ENCODE data around the gene RCOR3.
"Not testable (repeated sequence)": the region's sequence is repeated elsewhere in the genome, so short reads cannot be mapped to it uniquely, and the experiment has no call there.

The RCOR3 gene

DNA sequence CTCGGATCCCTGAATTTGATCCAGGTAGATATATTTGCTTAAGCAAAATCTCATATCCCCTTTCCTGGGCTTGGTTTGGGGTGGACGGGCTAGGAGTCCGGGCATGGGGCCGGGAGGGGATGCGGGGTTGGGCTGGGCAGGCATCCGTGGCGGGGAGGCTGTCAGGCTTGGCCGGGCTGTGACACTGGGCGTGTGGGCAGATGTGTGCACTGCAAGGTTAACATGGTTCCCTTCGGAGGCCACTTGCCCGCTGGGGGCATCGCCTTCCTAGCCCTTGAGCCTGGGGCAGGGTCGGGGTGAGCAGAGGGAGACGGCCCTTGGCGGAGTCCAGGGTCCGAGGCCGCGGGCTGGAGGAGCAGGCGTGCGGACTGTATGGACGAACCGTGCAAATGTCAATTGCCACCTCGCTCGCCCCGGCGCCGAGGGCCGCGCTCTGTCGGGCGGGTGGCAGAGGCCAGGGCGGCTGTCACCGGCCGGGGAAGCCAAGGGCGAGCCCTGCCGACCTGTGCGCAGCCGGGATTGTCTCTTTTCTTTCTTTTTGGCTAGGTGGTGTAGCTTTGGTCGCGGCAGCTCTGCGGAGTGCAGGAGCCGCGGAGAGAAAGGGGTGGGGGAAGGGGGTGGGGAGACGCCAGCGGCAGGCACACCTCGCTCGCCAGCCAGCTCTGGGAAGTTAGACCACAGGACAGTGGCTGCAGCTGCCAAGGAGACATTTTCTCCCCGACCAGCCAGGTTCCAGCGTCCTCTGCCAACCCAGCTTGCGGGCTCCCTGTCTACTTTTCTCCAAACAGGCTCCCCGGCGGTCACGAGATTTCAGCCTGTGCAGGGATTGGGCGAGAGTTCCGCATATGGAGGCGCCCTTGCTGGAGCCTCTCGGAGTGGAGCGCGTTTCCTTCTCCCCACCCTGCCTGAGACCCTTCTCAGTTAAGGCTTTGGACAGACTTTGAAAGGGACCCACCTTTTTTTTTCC, 1.3 kb downstream of the RCOR3 start:
- DNase-seq, result peak; percentile 65

DNA sequence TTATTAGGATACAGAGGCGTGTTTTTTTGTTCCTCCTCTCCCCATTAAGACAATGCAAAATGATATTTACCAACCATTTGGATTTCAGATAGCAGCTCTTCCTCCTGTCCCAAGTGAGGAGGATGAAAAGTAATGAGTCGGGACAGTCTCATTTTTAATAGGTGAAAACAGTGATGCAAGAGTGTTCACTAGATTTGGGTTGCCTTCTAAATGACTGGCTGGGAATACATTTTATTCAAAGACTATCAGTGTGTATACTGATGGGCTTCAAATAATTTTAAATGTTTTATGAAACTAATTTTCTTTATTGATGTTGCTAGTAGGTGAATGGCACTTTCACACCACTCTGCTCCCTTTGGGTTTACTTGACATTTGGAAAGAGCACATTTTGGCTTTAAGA, 2.1 kb downstream of the RCOR3 start:
- no peak for DNase-seq

DNA sequence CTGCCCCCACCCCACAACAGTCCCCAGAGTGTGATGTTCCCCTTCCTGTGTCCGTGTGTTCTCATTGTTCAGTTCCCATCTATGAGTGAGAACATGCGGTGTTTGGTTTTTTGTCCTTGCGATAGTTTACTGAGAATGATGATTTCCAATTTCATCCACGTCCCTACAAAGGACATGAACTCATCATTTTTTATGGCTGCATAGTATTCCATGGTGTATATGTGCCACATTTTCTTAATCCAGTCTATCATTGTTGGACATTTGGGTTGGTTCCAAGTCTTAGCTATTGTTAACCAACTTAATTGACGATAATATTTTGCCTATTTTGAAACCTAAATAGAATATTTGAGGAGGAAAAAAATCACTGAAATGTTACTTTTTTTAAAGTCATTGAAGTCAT, 3.9 kb downstream of the RCOR3 start:
- not testable (repeated sequence) for DNase-seq

GRCh38 chr1:211267204-211267857, 8.2 kb downstream of the RCOR3 start:
- DNase-seq, result no peak

DNA sequence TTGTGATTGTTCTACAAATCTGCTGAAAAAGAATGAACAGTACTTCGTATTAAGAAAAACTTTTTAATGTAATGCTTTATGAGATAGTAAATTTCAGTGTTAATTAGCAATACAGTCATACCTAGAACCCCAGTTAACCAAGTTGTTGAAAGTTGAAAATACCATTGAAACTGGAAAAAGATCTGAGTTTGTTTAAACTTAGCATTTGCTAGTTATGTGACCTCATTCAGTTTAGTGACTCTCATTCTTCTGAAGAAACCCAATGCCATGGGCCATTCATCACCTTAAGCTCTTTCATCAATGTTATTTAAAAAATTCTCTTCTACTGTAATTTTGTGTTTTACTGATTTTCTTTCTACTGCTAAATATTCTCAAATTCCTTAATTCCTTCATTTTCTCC, 20.2 kb downstream of the RCOR3 start:
- no peak for DNase-seq

DNA sequence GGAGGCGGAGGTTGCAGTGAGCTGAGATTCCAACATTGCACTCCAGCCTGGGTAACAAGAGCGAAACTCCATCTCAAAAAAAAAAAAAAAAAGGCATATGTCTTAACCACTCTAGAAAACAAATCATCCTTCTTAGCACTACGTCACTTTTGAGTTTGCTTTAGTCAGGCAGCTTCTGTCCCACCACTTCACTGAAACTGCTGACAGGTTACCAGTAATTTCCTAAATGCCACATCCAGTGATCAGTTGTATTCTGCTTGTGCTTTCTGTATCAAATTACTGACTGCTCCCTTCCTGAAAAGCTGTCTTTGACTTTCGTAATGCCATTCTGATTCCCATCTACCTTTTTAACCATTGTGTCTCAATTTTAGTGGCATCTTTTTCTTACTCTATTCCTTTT, 21.7 kb downstream of the RCOR3 start:
- no peak for DNase-seq

DNA sequence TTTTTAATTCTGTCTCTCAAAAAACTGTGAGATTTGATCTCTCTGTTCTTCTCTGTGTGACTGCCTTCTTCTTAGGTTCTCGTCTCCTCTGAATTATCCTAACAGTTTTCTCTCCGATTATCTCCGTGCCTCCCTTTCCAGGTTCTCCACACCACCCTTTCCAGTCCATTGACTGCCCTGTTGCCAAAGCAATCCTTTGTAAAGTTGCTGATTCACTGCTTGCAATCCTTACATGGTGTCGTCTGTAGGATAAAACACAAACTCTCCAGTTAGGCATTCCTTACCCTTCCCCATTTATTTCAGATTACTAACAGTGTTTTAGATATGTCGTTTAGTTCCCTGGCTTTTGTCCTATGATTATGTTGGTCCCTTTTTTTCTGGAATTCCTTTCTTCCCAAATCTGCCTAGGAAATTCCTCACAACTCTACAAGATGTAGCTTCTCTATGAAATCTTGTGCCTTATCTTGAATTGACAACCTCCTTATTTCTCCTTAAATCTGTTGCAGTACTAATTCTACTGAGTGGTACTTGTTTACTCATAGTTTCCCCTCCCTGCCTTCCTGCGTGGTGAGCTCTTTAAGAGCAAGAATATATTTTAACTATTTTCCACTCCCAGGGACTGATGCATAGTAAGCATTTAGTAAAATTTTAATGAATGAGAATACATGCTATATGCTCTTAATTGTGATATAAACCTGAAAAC, 22.3 kb downstream of the RCOR3 start:
- no peak for DNase-seq

DNA sequence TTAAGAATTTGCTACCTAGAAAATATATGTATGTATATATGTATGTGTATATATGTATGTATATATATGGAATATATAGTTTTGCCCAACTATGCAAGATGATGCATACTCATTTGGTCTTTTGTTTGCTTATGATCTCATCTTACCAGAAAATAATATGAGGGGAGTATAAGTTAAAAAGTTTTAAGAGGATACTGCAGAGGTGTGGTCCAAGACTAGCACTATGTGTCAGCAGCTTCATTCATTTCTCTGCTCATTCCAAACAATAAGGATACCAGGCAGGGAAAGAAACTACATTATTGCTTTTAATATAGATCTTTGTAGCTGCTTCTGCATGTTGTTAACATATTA, 22.8 kb downstream of the RCOR3 start:
- no peak for DNase-seq

DNA sequence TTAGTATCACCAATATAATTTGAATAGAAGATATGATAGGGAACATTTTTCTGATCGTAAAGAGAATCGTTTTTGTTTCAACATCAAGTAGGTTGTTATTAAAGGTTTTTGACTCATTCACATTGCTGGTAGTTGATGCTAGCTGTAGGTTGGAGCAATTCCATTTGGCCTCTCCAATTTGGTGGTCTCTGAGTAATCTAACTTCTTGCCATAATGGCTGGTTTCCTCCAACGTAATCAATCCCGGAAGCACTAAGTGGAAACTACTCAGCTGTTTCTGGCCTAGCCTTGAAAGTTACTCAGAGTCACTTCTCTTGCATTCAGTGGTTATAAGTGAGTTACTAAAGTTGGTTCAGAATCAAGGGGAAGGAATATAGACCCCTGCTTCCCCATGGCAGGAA, 26.0 kb downstream of the RCOR3 start:
- DNase-seq, result no peak

DNA sequence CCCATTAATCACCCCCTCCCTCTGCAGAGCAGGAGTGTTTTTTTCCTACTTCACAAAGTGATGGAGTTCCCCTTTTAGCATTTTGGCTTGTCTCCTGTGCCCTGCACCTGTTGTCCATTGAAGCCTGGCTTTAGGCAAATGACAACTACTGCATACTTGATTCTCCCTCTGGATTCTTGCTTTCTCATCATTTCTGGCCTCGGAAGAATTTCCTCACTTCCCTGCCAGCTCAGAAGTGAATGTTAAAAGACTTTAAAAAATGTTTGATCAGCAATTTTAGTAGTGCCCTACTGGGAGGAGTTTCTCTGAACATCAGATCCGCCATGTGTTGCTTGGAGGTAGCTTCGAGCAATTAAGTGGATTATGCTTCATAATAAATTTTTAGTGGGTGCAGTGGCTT, 28.1 kb downstream of the RCOR3 start:
- DNase-seq, result no peak

GRCh38 chr1:211292411-211292810, 33.2 kb downstream of the RCOR3 start:
- no peak for DNase-seq

- no peak for DNase-seq
Measured at GRCh38 chr1:211296396-211296795, 37.2 kb downstream of the RCOR3 start.

DNA sequence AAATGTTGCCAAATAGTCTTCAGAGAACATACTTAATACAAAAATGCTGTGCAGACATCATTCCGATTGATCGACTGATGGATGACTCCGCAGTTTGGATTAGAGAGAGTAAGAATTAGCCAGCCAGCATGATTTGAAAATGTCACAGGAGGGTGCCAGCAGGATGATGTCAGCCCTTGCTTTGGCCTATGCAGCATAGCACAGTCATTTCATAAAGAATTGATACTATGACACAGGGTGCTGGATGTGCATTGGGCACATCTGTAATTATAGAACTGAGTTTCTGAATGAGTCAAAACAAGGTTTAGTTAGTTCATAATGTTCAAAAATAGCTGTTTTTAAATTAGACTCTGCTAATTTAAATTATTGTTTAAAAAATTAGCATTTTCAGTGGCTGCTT, 45.9 kb downstream of the RCOR3 start:
- no peak for DNase-seq

DNA sequence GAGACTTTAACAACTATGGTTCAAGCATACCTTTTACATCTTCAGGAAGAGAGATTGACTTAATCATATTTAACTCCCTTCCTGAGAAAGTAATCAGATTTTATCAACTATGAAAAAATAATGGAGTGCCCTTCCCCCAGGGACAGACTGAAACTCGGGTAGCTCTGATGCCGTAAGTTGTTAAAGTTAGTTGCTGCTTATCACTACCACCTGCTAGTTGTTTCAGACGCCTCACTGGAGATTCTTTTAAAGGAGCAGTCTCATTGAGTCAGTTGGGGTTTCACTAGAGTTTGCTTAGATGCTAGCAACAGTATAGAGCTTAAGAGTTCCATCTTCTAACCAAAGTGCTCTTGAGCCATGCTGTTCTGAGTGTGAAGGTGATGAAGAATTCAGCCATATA, 50.5 kb downstream of the RCOR3 start:
- no peak for DNase-seq

GRCh38 chr1:211313392-211313791, 54.2 kb downstream of the RCOR3 start:
- DNase-seq, result no peak

DNA sequence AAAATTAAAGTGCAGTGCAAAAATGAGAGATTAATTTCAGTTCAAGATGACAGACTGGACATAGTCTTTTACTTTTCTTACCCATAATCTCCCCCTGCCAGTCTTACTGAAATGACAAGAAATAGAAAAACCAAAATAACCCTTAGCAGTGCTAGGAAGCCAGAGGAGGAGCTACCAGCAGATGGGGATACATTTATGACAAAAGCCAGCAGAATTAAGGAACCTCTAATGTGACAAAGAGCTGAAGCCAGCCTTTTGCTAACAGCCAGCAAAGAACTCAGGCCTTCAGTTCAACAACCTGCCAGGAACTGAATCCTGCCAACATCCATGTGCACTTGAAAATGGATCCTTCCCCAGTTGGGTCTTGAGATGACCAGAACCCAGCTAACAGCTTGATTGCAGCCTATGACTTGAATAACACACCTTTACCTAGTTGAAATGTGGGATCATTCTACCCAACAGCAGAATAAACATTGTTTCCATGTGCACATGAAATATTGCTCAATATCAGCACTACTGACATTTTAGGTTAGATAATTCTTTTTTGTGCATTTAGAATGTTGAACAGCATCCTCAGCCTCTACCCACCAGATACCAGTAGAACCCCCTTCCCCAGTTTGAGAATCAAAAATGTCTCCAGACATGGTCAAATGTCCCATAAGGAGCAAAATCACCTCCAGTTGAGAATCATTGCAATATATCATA, 59.6 kb downstream of the RCOR3 start:
- no peak for DNase-seq

DNA sequence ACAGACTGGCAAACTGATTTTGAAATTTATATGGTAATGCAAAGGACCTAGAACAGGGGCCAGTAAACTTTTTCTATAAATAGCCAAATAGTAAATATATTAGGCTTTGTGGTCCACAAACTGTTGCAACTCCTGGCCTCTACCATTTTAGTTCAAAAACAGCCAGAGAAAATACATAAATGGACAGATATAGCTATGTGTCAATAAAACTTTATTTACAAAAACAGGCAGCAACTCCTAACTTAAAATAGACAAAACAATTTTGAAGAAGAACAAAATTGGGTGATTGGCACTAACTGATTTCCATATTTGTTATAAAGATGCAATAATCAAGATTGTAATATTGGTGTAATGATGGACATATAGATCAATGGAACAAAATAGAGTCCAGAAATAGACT, 60.7 kb downstream of the RCOR3 start:
- no peak for DNase-seq

- DNase-seq, result no peak
Measured at GRCh38 chr1:211320980-211321379, 61.8 kb downstream of the RCOR3 start.

DNA sequence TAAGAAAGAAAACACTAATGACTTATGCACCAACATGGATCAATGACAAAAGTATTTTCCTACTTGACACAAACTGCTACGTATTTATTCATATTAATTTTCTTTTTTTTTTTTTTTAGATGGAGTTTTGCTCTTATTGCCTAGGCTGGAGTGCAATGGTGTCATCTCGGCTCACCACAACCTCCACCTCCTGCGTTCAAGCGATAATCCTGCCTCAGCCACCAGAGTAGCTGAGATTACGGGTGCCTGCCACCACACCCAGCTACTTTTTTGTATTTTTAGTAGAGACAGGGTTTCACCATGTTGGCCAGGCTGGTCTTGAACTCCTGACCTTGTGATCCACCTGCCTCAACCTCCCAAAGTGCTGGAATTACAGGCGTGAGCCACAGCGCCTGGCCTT, 62.5 kb downstream of the RCOR3 start:
- not testable (repeated sequence) for DNase-seq

DNA sequence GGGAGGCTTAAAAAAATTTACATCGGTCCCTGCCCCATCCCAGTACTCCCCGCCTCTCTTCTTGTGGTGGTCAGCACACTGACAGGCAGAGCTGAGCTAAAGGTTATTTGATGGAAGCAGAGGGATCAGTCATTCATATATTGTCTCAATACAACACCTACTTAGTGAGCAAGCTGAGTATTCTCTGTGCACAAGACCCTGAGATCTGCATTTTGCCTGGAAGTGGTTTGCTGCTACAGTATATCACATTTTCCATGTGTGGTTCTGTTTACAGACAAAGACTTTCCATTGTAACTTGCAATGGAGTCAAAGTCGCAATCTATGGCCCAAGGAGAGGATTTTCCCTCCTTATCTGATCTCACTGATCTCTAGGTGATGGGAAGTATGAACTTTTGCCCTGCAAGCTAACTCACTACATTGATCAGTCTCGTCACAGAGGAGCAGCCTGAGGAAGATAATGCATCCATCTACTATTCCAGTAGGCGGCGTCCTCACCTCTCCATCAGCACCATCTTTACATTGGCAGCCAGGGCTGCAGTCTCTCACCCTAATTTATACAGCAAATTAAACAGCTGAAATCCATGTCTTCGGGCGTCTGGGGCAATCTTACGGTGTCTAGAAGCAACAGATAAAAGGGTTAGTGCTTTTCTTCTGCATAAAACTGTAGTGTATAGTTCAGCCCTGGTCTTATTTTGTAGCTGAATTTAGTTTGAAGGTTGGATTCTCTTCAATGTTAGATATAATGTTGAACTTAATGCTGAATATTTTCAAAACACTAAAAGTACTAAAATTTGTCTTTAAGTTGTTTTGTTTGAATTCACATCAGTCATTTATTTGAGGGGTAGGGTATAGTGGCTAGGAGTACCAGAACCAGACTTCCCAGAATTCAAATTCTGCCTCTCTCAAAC, 64.2 kb downstream of the RCOR3 start:
- DNase-seq, result peak; percentile 78

DNA sequence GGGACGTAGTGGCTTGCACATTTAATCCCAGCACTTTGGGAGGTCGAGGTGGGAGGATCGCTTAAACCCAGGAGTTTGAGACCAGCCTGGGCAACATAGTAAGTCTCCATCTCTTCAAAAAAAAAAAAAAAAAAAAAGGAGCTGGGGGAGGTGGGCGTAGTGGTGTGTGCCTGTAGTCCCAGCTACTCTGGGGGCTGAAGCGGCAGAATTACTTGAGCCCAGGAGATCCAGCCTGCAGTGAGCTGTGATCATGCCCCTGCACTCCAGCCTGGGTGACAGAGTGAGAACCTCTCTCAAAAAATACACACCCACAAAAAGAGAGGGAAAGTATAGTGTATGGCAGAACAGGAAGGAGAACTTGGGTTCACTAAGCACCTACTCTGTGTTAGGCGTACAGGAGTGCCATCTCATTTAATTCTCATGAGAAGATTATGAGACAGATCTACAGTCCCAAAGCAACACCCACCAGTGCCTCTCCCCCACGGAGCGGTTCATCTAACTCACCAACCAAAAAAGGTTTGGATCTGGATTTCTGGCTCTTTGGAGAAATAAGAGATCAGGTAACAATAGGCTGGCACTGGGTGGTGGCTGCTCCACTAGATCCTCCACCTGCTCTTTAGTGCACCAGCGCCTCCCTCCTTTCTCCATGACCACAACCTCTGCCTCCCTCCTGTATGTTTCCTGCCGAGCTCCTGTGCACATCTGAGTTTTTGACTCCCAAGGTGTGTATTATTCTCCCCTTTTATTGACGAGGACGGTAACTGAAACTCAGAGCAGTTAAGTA, 66.0 kb downstream of the RCOR3 start:
- no peak for DNase-seq
